HEK293 (cell line): ENCODE results near the gene CCDC17.

Experiments used
- CTCF ChIA-PET: fragments of 350-600 bp; formaldehyde crosslinking; extraction: SDS; loops from one replicate; lab custom pipeline; 2021; ENCODE audit warnings: antibody characterized with exemption; lab: Yijun Ruan, JAX
- POLR2A ChIA-PET: fragments of 300-600 bp; formaldehyde crosslinking; extraction: SDS; loops from one replicate; lab custom pipeline; 2020; ENCODE audit warnings: antibody characterized with exemption, inconsistent platforms; lab: Yijun Ruan, JAX
- H3K27ac ChIP-seq: fragments of 200-500 bp; sonication (Bioruptor generic); 2 replicates; pipeline ENCODE4 v1.5.1; 2014; ENCODE audit warnings: low read depth, low read length, control low read depth, inconsistent platforms; ENCODE audit errors: extremely low read depth
- H3K36me3 ChIP-seq, 2 experiments: fragments of 200-500 bp in 1 of 2; sonication (Bioruptor generic) in 1 of 2; 1 replicate in 1 of 2; 2 replicates in 1 of 2; pipeline ENCODE4 v1.5.1; 2014 to 2017; ENCODE audit warnings: inconsistent platforms in 2 of 2, low read length in 2 of 2; ENCODE audit not compliant: control insufficient read depth in 2 of 2, insufficient read depth in 1 of 2
- H3K4me1 ChIP-seq: fragments of 200-500 bp; sonication (Bioruptor generic); 2 replicates; pipeline ENCODE4 v1.5.1; 2014; ENCODE audit warnings: mild to moderate bottlenecking, low read length, inconsistent platforms; ENCODE audit not compliant: control insufficient read depth, insufficient read depth
- H3K4me3 ChIP-seq: 2 replicates; pipeline ENCODE4 v1.5.1; 2011; ENCODE audit warnings: low read depth, mild to moderate bottlenecking, control low read depth, low read length, moderate library complexity
- H3K9me3 ChIP-seq: fragments of 200-500 bp; sonication (Bioruptor generic); 2 replicates; pipeline ENCODE4 v1.5.1; 2014; ENCODE audit warnings: low read depth, low read length, inconsistent platforms; ENCODE audit not compliant: control insufficient read depth, insufficient read depth
- BCL11A ChIP-seq: fragments of 450-650 bp; formaldehyde crosslinking; IDR thresholded peaks from 2 replicates; pipeline ENCODE4 v1.5.1; 2016; ENCODE audit warnings: low read depth, missing biosample characterization, missing genetic modification characterization
- BCL11B ChIP-seq: fragments of 450-650 bp; formaldehyde crosslinking; IDR thresholded peaks from 2 replicates; pipeline ENCODE4 v1.5.1; 2016; ENCODE audit warnings: low read depth, missing biosample characterization, missing genetic modification characterization
- GFI1B ChIP-seq: fragments of 450-650 bp; formaldehyde crosslinking; IDR thresholded peaks from 2 replicates; pipeline ENCODE4 v1.5.1; 2016; ENCODE audit warnings: missing biosample characterization, missing genetic modification characterization
- GLI4 ChIP-seq: fragments of 450-650 bp; formaldehyde crosslinking; IDR thresholded peaks from 2 replicates; pipeline ENCODE4 v1.5.1; 2016; ENCODE audit warnings: missing biosample characterization, missing genetic modification characterization
- SETDB1 ChIP-seq: IDR thresholded peaks from one replicate; pipeline ENCODE4 v1.6.1; 2017; ENCODE audit warnings: mild to moderate bottlenecking, low read length, moderate library complexity, mixed read lengths; ENCODE audit not compliant: insufficient read length
- ZNF169 ChIP-seq: fragments of 450-650 bp; formaldehyde crosslinking; IDR thresholded peaks from 2 replicates; pipeline ENCODE4 v1.5.1; 2016; ENCODE audit warnings: missing biosample characterization, missing genetic modification characterization
- ZNF2 ChIP-seq: fragments of 450-650 bp; formaldehyde crosslinking; IDR thresholded peaks from 2 replicates; pipeline ENCODE4 v1.5.1; 2016; ENCODE audit warnings: missing biosample characterization, missing genetic modification characterization
- ZNF48 ChIP-seq: fragments of 450-650 bp; formaldehyde crosslinking; IDR thresholded peaks from 2 replicates; pipeline ENCODE4 v1.5.1; 2016; ENCODE audit warnings: missing biosample characterization, missing genetic modification characterization
- ZNF510 ChIP-seq: fragments of 450-650 bp; formaldehyde crosslinking; IDR thresholded peaks from 2 replicates; pipeline ENCODE4 v1.5.1; 2018; ENCODE audit warnings: mild to moderate bottlenecking, missing genetic modification characterization, missing biosample characterization; ENCODE audit not compliant: insufficient replicate concordance
- ZNF561 ChIP-seq: fragments of 450-650 bp; IDR thresholded peaks from 2 replicates; pipeline ENCODE4 v1.5.1; 2018; ENCODE audit warnings: missing biosample characterization, missing genetic modification characterization, borderline replicate concordance
- ZNF610 ChIP-seq: fragments of 450-650 bp; formaldehyde crosslinking; IDR thresholded peaks from 2 replicates; pipeline ENCODE4 v1.5.1; 2016; ENCODE audit warnings: missing biosample characterization, missing genetic modification characterization, borderline replicate concordance
- ZNF660 ChIP-seq: fragments of 450-650 bp; IDR thresholded peaks from 2 replicates; pipeline ENCODE4 v1.5.1; 2018; ENCODE audit warnings: missing biosample characterization, mild to moderate bottlenecking, missing genetic modification characterization
- ZNF791 ChIP-seq: fragments of 450-650 bp; formaldehyde crosslinking; IDR thresholded peaks from 2 replicates; pipeline ENCODE4 v1.5.1; 2016; ENCODE audit warnings: missing biosample characterization, missing genetic modification characterization
- TF ChIP-seq, protein P1 (sequence below): fragments of 450-650 bp; formaldehyde crosslinking; IDR thresholded peaks from 2 replicates; pipeline ENCODE4 v1.5.1; 2016; ENCODE audit warnings: missing biosample characterization, missing genetic modification characterization
- TF ChIP-seq, protein P2 (sequence below): fragments of 450-650 bp; formaldehyde crosslinking; IDR thresholded peaks from 2 replicates; pipeline ENCODE4 v1.5.1; 2016; ENCODE audit warnings: missing biosample characterization, missing genetic modification characterization, borderline replicate concordance

CCDC17 gene

DNA sequence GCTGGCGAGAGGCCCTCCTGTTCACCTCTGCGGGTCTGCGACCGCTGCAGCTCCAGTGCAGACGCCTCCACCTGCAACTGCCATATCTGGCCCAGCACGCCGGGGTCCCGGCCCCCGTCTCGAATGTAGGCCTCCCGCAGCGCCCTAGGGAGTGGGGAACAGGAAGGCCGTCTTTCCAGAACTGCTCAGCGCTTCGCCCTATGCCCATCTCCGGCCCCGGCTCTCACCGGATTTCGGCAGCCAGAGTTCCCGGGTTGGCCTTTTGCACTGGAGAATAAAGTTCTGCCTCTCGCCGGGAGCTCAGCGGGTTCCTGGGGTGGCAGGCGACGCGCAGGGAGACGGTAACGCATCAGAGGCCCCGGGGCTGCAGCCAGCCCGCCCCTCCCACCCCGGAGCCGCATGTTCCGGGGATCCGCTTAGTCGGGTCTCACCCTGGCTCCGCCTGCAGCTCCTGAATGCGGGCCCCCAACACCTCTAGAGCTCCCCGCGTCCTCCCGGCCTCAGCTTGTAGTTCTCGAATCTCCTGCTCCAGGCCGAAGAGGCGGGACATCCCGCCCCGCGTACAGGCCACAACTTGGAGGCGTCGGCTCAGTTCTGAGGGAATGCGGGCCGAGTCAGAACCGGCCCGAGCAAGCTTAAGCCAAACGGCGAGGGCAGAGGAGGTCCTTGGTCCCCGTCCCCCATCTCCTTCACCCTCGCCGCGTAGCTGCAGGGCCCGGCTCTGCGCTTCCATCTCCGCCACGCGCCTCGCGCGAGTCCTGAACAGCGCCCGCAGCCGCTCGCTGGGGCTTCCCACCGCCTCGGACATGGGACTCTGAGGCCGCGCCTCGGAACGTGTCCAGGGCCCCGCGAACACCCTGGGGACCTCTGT lies 1.1 kb downstream of the CCDC17 start (continued):
- TF ChIP-seq ZNF48 = no peak

DNA sequence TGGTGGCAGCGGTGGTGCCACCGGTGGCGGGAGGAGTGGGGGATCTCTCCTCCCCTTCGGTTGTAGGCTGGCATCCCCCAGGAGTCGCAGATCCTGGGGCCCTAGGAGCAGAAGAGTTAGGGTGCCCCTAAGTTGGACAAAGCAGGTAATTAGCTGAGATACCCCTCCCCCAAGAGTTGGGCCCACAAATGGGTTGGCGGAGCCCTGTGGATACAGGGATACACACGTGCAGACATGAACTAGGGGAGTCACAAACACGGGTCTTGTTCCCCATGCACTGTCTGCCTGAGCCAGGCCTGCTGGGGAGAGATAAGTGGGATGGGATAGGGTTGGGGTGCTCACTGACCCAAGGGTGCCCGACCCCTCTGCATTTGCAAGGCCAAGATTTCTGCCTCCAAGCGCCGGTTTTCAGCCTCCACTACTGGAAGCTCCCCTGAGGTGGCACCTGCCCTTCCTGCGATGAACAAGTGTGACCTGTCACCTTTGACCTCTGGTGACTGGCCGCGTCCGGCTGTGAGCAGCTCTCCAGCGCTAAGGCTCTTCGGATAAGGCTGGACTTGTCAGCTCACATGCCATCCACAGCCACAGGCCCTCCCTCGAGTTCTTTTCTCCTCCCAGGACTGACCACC lies 1.8 kb downstream of the CCDC17 start:
- Histone ChIP-seq H3K27ac (no peak overlapping the region), H3K36me3 (peaks cover 6 to 83% of the 10 kb centered on the region in 2 experiments), H3K9me3 (no peaks in the 10 kb centered on the region), H3K4me1 (no peaks in the 10 kb centered on the region), H3K4me3 (no peak overlapping the region)
- CTCF ChIA-PET = no interaction called here
- peak; percentile 87; the same call in 1 of the 2 replicates for TF ChIP-seq BCL11A (tag by site-specific recombination)
- TF ChIP-seq GLI4 (tag by site-specific recombination) = no peak
- TF ChIP-seq, protein P1, sequence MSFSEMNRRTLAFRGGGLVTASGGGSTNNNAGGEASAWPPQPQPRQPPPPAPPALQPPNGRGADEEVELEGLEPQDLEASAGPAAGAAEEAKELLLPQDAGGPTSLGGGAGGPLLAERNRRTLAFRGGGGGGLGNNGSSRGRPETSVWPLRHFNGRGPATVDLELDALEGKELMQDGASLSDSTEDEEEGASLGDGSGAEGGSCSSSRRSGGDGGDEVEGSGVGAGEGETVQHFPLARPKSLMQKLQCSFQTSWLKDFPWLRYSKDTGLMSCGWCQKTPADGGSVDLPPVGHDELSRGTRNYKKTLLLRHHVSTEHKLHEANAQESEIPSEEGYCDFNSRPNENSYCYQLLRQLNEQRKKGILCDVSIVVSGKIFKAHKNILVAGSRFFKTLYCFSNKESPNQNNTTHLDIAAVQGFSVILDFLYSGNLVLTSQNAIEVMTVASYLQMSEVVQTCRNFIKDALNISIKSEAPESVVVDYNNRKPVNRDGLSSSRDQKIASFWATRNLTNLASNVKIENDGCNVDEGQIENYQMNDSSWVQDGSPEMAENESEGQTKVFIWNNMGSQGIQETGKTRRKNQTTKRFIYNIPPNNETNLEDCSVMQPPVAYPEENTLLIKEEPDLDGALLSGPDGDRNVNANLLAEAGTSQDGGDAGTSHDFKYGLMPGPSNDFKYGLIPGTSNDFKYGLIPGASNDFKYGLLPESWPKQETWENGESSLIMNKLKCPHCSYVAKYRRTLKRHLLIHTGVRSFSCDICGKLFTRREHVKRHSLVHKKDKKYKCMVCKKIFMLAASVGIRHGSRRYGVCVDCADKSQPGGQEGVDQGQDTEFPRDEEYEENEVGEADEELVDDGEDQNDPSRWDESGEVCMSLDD = 0 out of 2 replicates have a peak, but pooled peaks have one; percentile 23
- TF ChIP-seq BCL11B (tag by site-specific recombination) = 0 out of 2 replicates have a peak, but pooled peaks have one; percentile 66
- TF ChIP-seq ZNF561 = no peak
- no peak for TF ChIP-seq ZNF610 (tag by site-specific recombination)
- no peak for TF ChIP-seq GFI1B (tag by site-specific recombination)
- TF ChIP-seq ZNF2 (tag by site-specific recombination) = no peak
- TF ChIP-seq ZNF510 (tag by site-specific recombination) = no peak
- no peak for TF ChIP-seq ZNF791
- no peak for TF ChIP-seq SETDB1
- no peak for TF ChIP-seq ZNF169 (tag by site-specific recombination)
- TF ChIP-seq, protein P2, sequence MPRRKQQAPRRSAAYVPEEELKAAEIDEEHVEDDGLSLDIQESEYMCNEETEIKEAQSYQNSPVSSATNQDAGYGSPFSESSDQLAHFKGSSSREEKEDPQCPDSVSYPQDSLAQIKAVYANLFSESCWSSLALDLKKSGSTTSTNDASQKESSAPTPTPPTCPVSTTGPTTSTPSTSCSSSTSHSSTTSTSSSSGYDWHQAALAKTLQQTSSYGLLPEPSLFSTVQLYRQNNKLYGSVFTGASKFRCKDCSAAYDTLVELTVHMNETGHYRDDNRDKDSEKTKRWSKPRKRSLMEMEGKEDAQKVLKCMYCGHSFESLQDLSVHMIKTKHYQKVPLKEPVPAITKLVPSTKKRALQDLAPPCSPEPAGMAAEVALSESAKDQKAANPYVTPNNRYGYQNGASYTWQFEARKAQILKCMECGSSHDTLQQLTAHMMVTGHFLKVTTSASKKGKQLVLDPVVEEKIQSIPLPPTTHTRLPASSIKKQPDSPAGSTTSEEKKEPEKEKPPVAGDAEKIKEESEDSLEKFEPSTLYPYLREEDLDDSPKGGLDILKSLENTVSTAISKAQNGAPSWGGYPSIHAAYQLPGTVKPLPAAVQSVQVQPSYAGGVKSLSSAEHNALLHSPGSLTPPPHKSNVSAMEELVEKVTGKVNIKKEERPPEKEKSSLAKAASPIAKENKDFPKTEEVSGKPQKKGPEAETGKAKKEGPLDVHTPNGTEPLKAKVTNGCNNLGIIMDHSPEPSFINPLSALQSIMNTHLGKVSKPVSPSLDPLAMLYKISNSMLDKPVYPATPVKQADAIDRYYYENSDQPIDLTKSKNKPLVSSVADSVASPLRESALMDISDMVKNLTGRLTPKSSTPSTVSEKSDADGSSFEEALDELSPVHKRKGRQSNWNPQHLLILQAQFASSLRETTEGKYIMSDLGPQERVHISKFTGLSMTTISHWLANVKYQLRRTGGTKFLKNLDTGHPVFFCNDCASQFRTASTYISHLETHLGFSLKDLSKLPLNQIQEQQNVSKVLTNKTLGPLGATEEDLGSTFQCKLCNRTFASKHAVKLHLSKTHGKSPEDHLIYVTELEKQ (tag by site-specific recombination) = no peak
- POLR2A ChIA-PET = interaction anchor here (1.4 kb wide), 1 partner anchor 10 kb away, joined by 8 read pairs; no protein-coding TSS in a partner anchor

DNA sequence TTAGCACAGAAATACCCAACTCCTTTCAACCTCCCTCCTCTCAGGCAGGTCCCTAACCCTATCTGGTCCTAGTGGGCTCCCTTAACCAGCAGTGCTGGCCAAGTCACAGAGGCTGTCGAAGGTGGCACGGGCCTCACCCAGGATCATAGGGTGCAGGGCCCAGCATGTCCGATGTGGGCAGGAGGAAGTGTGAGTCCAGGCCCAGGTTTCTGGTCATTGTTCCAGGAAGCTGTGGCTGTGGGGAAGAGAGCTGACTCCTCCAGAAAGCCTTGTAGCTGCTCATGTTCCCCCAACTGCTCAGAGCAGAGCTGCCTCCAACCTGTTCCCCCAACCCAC lies 2.4 kb downstream of the CCDC17 start:
- ChIA-PET CTCF (no interaction called here), POLR2A (no interaction called here)
- H3K27ac ChIP-seq = no peak overlapping the region
- no peaks in the 10 kb centered on the region for H3K9me3 ChIP-seq
- H3K4me1 ChIP-seq = no peaks in the 10 kb centered on the region
- peaks cover 11 to 83% of the 10 kb centered on the region in 2 experiments for H3K36me3 ChIP-seq
- no peak overlapping the region for H3K4me3 ChIP-seq
- TF ChIP-seq ZNF660 = no peak
- TF ChIP-seq, all 188 proteins: peak for 0
